ENCODE measurements around the gene FOXJ2.
"Not testable (repeated sequence)": the region's sequence is repeated elsewhere in the genome, so short reads cannot be mapped to it uniquely, and the experiment has no call there.

Gene FOXJ2

DNA sequence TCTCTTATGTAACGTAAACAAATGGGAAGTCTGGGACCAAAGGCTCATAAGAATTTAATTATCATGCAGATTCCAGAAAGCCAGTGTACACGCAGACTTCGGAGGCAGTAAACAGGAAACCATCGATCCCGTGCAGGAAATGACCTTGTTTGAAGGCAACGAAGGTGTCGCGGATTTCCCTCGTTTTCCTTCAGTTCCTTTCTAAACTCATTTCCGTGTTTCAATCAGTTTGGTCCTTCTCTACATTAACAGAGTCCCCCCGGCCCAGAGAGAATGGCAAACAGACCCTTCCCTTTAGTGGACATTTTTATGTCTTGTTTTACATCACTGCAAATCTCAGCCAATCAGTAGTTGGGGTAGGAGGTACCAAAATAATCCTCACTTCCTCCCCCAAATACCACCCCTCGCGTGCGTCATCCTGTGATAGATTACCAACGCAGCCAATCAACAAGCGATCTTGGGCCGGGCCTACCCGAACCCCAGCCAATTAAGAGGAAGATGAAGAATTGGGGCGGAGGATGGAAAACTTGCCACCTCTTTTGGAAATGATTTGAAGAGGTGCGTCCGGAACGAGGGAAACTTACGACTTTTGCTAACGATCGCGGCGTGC is 6.1 kb upstream of the FOXJ2 start:
- DNase-seq, result peak; percentile 100
- in situ Hi-C loops (cut with HindIII; ENCODE audit: low pct_ligation_motif_present, low pct_unique_long_range_greater_than_20kb, low sequenced_read_pairs), result no loop called here

DNA sequence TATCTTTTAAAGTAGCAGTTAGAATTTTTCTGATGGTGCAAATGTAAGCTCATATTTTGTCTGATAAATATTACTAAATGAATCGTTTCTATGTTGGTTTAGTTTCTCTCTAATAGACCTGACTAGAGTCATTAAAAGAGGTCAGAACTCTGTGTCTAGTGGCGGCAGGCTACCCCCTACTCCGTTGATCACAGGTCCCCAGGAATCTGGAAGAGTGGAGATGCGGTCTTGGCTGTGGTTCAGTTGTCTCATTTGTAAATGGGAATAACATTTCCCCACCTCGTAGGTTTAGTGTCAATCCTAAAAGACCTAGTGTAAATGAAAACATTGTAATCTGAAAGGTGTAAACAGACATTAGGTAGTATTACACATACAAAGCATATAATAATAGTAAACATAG is 4.7 kb upstream of the FOXJ2 start:
- DNase-seq, result no peak
- in situ Hi-C loops (cut with HindIII; ENCODE audit: low pct_ligation_motif_present, low pct_unique_long_range_greater_than_20kb, low sequenced_read_pairs), result no loop called here

GRCh38 chr12:8028267-8028666 is 4.2 kb upstream of the FOXJ2 start:
- DNase-seq, result no peak
- in situ Hi-C loops (cut with HindIII; ENCODE audit: low pct_ligation_motif_present, low pct_unique_long_range_greater_than_20kb, low sequenced_read_pairs), result no loop called here

DNA sequence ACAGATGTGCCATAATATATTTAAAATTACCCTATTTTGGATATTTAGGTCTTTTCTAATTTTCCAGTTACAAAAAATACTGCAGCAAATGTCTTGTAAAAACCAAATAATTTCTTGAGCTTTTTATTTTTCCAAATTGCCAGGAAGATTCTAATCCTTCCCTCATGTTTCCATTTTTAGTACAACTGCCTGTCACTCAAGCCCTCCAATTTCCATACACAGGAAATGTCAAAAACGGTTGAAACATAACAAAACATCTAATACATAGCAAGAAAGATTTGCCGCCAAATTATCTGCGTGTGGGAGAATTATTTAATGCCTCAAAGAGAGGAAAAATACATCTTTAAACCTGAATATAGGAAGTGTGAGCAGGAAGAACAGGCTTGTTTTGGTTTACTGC is 2.3 kb upstream of the FOXJ2 start:
- DNase-seq, result no peak
- in situ Hi-C loops (cut with HindIII; ENCODE audit: low pct_ligation_motif_present, low pct_unique_long_range_greater_than_20kb, low sequenced_read_pairs), result no loop called here

GRCh38 chr12:8031017-8031416 is 1.5 kb upstream of the FOXJ2 start:
- DNase-seq; in situ Hi-C loops (cut with HindIII; ENCODE audit: low pct_ligation_motif_present, low pct_unique_long_range_greater_than_20kb, low sequenced_read_pairs): not testable (repeated sequence)

DNA sequence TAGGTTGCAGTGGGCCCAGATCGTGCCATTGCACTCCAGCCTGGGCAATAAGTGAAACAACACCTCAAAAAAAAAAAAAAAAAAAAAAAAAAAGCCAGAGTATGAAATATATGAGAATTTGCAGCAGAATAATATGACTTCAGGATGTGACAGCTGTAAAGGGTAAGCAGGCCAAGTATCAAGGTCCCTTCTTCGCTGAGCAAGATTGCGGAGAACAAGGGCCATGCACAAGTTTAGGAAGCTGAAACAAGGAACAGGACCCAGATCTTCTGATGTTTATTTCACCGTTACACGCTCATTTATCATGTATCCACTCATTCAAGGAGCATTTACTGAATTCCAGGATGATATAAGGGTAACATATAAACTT is 659 bp upstream of the FOXJ2 start:
- in situ Hi-C loops (cut with HindIII; ENCODE audit: low pct_ligation_motif_present, low pct_unique_long_range_greater_than_20kb, low sequenced_read_pairs), result no loop called here
- no peak for DNase-seq

DNA sequence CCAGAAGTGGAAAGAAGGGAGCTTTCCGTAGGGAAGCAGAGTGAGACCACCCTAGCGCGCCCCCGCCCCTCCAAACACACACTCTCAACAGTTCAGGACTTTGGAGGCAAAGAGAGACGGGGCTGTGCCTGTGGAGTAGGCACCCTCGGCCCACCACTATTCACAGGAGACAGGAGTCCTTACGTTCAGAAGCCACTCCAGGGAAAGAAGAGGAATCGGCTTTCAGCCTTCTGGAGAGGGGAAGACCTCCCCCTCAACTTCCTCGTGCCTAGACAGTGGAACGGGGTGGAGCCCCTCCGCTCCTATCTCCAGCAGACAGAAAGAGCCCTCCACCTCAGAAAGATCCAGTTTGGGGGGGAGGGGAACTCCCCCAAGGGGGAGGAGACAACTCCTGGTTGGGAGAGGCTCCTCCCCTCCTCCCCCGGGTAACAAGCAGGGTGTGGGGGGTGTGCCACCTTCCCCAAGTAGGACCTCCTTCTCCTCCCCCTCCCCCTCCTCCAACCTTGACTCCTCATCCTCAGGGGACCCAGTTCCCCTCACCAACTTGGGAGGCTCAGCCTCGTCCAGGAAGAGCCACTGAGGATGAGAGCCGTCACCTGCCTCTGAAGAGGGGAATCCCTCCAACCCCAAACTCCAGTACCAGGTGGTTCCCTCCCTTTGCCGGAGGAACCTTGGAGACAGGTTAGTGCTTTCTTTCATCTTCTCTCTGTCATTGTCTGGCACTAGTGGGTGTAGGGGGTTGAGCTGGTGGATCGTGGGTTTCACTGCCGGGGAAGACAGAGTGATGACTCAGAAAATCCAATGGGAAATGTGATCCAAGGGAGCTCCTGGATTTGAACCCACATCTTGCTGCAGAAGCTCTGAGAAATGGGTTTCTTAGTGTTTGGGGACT is 883 bp downstream of the FOXJ2 start:
- in situ Hi-C loops (cut with HindIII; ENCODE audit: low pct_ligation_motif_present, low pct_unique_long_range_greater_than_20kb, low sequenced_read_pairs), result no loop called here
- DNase-seq, result peak; percentile 62

GRCh38 chr12:8034802-8035201 is 2.3 kb downstream of the FOXJ2 start:
- in situ Hi-C loops (cut with HindIII; ENCODE audit: low pct_ligation_motif_present, low pct_unique_long_range_greater_than_20kb, low sequenced_read_pairs), result no loop called here
- DNase-seq, result no peak

DNA sequence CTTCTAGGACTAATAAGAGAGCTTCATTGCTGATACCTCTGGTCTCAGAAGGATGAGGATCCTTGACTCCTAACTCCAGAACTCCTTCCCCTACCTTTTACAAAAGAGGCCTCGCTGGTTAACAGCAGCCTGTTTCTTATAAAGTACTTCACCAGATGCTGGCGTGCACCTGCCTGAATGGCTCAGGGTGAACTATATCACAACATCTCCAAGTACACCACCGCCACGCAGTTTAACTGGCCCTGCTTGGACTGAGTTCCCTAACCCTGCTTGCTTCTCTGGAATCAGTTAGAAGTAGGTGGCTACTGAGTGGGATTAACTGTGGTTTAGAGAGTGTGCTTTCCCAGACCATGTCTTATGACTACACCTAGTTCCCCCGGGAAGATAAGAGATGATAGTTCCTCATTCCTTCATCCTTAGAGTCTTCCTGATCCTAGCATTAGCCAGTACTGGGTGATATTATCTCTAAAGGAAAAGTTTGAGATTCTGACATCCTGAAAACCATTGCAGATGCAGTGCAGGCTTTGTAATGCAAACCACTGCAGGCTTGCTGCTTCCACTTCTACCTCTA is 3.0 kb downstream of the FOXJ2 start:
- no peak for DNase-seq
- in situ Hi-C loops (cut with HindIII; ENCODE audit: low pct_ligation_motif_present, low pct_unique_long_range_greater_than_20kb, low sequenced_read_pairs), result no loop called here

DNA sequence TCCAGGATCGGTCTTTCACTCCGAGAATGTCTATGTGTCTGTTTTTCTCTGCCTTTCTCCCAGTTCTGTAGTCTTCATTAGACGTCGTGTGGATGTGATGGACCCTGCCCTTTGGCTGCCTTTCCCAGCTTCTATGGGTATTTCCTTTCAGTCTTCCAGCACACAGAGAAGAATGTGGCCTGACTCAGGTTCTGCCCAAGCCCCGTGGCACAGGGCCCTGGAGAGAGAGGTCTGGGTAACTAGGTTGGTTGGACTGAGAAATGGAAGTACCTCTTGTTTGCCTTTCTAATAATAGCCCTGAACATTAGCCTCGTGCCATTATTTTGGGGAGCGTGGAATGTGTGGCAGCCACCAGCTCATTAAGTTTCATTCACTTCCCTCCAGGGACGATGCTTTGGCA is 3.8 kb downstream of the FOXJ2 start:
- no peak for DNase-seq
- in situ Hi-C loops (cut with HindIII; ENCODE audit: low pct_ligation_motif_present, low pct_unique_long_range_greater_than_20kb, low sequenced_read_pairs), result no loop called here

DNA sequence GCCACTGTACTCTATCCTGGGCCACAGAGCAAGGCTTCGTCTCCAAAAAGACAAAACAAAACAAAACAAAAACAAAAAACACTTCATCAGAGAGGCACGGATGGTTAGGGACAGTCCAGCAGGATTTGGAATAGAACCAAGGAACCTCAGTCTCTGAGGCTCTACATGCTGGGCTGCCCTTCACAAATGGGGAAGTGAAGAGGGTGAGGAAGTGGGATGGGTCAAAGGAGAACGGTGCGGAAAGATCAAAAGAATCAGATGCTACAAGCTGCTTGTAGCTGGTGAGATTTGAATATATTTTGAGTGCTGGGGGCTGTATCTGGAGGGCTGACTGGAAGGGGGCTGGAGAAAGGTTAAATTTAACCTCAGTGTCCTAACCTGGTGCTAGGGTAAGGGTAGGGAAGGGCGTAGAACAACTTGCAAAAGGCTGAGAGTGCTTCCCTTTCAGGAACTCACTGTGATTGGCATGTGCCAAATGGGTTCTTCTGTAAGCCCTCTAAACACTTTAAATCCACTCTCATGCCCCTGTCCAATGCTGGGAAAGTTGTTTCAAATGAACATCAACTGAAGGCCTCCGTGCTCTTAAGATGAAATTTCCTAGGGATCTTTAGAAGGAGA is 4.6 kb downstream of the FOXJ2 start:
- in situ Hi-C loops (cut with HindIII; ENCODE audit: low pct_ligation_motif_present, low pct_unique_long_range_greater_than_20kb, low sequenced_read_pairs), result no loop called here
- DNase-seq, result no peak

DNA sequence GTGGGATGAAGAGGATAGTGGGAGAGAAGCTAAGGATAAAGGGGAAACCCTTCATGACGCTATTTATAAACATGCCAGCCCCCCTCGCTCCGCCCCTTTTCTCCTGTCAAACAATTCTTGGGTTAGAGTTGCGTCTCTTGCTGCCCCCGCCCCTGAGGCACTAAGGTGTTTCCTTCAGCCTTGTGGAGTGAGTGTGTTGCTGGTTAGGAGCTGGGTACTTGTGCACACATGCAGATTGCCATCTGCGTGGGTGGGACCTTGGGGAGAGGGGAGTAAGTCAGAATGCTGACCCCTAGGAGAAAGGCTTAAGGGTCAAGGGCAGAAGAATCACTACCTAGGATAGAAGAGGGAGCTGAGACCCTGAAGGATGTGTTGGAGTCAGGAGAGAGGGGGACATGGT is 5.4 kb downstream of the FOXJ2 start:
- no peak for DNase-seq
- in situ Hi-C loops (cut with HindIII; ENCODE audit: low pct_ligation_motif_present, low pct_unique_long_range_greater_than_20kb, low sequenced_read_pairs), result no loop called here

DNA sequence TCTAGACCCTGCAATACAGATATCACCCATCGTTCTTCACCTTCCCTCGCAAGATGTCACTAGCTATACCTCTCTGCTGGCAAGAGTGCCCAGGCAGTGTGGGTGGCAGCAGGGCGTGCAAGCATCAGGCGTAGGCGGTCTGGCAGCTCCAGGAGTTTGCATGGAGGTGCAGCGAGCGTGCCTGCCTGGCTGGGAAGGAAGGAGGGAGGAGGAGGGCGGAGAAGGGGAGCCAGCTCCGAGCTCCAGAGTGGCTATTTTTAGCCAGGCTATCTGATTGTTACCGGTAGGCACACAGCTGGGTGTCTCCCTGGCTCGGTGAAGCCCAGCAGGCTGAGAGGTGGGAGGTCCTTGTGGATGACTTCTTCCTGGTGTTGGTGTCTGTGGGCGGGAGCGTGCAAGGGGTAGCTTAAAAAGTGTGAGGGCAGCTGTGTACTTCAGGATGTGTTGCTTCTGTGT is 6.2 kb downstream of the FOXJ2 start:
- no peak for DNase-seq
- in situ Hi-C loops (cut with HindIII; ENCODE audit: low pct_ligation_motif_present, low pct_unique_long_range_greater_than_20kb, low sequenced_read_pairs), result no loop called here

DNA sequence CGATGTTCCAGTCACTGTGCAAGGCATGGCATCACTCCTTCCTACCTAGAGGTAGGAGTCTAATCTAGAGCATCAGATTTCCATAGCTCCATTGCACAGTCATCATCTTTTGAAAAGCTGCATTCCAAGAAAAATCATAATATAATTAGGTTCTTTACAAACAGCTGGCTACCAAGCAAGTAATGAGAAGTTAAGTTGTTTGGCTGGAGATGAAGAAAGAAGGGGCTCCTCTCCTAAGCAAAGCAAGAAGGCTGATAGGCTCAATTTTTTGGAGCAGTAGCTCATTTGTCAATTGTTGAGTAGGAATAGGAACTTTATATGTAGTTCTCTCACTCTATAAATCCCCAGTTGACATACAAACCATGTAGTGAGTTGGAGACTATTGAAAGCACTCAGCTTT is 8.3 kb downstream of the FOXJ2 start:
- in situ Hi-C loops (cut with HindIII; ENCODE audit: low pct_ligation_motif_present, low pct_unique_long_range_greater_than_20kb, low sequenced_read_pairs), result no loop called here
- no peak for DNase-seq

GRCh38 chr12:8045952-8046944 is 13.7 kb downstream of the FOXJ2 start:
- DNase-seq, result peak; percentile 80
- in situ Hi-C loops (cut with HindIII; ENCODE audit: low pct_ligation_motif_present, low pct_unique_long_range_greater_than_20kb, low sequenced_read_pairs), result no loop called here

GRCh38 chr12:8047842-8048241 is 15.3 kb downstream of the FOXJ2 start:
- DNase-seq, result no peak
- in situ Hi-C loops (cut with HindIII; ENCODE audit: low pct_ligation_motif_present, low pct_unique_long_range_greater_than_20kb, low sequenced_read_pairs), result no loop called here

DNA sequence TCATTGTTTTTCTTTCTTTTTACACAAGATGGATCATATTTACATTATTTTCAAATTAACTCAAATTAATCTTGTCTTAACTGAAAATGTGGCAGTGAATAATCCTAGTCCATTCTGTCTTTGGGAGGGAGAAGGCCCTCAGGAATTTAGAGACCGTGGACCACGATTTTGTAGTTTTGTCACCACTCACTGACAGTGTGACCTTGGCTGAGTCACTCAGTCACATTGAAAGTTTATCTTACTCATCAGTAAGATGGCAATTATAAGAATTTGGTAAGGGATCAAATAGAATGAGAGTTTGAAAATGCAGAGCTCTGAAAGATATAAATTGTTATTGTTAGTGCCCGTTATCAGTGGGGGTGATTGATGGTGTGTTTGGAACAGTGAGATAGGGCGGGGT is 16.4 kb downstream of the FOXJ2 start:
- in situ Hi-C loops (cut with HindIII; ENCODE audit: low pct_ligation_motif_present, low pct_unique_long_range_greater_than_20kb, low sequenced_read_pairs), result no loop called here

DNA sequence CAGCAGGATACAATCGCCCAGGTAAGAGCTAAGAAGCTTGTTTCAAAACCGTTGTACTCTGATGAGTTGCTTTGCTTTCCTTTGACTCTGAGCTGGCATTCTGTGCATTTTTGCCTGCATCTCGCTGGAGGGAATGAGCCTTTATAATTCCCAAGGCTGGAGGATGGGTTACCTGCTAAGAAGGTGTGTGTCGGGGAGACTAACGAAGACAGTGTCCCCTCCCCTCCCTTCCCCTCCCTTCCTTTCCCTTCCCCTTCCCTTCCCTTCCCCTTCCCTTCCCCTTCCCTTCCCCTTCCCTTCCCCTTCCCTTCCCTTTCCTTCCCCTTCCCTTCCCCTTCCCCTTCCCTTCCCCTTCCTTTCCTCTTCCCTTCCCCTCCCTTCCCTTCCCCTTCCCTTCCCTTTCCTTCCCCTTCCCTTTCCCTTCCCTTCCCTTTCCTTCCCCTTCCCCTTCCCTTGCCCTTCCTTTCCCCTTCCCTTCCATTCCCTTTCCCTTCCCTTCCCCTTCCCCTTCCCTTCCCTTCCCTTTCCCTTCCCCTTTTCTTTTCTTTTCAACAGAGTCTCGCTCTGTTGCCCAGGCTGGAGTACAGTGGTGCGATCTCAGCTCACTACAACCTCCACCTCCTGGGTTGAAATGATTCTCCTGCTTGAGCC is 18.2 kb downstream of the FOXJ2 start:
- in situ Hi-C loops (cut with HindIII; ENCODE audit: low pct_ligation_motif_present, low pct_unique_long_range_greater_than_20kb, low sequenced_read_pairs), result no loop called here

More for the DNA sequence above, 16.4 kb downstream of the FOXJ2 start:
- DNase-seq, result no peak

More for the DNA sequence above, 18.2 kb downstream of the FOXJ2 start:
- DNase-seq, result no peak

Measured in ACHN (cell line).